ENCODE data around the gene CMPK1. TPM values are rescaled to one million over a fixed set of nuclear protein-coding genes. Genes with fewer than 3 reads are reported as not detected.
A peak's percentile ranks its signal among the peaks of the same experiment; 100 is the strongest.

CMPK1 gene
- total RNA-seq, 1 donor: 120 TPM

DNA sequence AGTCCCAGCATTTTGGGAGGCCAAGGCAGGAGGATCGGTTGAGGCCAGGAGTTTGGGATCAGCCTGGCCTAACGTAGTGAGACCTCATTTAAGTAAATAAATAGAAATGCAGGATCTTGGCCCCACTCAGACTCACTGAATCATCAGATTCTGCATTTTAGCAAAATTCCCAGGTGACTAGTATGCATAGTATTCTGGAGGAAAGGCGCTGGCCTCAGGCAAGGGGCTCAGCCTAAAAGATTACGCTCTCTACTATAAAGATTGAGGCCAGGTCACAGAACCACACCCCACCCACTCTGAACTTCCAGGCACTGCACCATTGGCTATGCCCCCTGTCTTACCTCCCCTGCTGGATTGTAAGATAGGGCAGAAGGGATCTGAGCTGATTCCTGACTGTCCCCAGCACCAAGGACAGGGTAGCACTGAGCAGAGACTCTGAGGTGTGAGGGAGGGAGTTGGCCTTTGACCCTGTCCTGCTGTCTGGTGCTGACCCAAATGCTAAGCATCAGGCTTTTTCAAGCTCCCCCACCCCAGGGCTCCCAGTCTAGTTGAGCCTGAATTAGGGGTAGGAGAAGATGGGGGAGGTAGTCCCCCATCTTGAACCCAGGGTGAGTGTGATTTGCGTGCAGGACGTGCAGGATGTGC lies 85.2 kb downstream of the CMPK1 start:
- TF ChIP-seq, protein P1, sequence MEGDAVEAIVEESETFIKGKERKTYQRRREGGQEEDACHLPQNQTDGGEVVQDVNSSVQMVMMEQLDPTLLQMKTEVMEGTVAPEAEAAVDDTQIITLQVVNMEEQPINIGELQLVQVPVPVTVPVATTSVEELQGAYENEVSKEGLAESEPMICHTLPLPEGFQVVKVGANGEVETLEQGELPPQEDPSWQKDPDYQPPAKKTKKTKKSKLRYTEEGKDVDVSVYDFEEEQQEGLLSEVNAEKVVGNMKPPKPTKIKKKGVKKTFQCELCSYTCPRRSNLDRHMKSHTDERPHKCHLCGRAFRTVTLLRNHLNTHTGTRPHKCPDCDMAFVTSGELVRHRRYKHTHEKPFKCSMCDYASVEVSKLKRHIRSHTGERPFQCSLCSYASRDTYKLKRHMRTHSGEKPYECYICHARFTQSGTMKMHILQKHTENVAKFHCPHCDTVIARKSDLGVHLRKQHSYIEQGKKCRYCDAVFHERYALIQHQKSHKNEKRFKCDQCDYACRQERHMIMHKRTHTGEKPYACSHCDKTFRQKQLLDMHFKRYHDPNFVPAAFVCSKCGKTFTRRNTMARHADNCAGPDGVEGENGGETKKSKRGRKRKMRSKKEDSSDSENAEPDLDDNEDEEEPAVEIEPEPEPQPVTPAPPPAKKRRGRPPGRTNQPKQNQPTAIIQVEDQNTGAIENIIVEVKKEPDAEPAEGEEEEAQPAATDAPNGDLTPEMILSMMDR (IDR thresholded peaks at IDR 0.05; ENCODE audit: insufficient read depth, low read depth, low read length): no peak
- DNase-seq (ENCODE audit: low read depth): no peak
- H3K4me3 ChIP-seq (ENCODE audit: low read depth, low read length): no peak overlapping the region

DNA sequence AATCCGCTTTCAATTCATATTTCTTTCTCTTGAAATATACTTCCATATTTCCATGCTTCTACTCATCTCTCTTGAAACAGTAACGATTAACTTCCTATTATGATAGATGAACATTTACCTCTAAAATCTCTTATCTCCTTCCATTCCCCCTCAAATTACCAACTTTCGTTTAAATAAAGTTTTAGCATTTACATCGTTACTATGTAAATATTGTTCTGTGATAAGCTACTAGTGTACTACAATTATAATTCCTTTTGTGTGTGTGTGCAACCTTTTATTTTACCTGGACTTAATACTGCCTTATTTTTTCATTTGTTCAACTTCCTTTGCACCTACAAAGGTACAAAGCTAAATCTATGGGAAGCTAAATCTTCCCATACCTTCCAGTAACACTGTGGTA lies 87.0 kb downstream of the CMPK1 start:
- TF ChIP-seq, protein P1 (IDR thresholded peaks at IDR 0.05; ENCODE audit: insufficient read depth, low read depth, low read length): no peak
- H3K4me3 ChIP-seq (ENCODE audit: low read depth, low read length): no peak overlapping the region
- no peak for DNase-seq (ENCODE audit: low read depth)

- DNase-seq (ENCODE audit: low read depth): no peak
- no peak overlapping the region for H3K4me3 ChIP-seq (ENCODE audit: low read depth, low read length)
- TF ChIP-seq, protein P1 (IDR thresholded peaks at IDR 0.05; ENCODE audit: insufficient read depth, low read depth, low read length): no peak
Measured at GRCh38 chr1:47423872-47424271, 90.3 kb downstream of the CMPK1 start.

DNA sequence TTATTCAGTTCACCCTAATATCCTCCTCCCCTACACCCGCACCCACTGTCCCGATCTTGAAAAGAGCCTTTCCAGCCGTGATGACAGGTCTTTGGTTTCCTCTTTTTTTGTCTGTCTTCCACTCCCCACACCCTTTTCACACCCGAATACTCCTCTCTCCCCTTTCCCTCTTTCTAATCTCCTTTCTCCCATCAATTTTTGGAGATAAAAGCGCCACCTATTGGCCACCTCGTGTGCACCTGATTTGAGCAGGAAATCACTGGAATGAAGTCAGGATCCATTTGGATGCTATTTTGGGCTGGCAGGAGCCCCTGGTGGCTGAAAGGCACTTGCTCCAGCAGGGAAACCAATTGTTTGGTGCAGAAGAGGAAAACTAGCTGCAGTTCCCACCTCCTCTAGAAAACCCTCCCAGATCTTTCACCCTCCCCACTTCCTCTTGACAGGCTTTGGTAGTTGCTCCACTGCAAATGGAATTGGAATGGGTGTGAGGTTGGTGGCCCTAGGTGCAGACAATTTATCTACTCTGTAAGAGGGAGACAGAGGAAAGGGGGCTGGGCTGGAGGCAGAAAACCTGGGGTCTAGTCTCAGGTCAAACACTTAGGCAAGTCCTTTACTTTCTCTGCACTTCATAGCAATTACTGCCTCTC lies 90.9 kb downstream of the CMPK1 start:
- TF ChIP-seq, protein P1 (IDR thresholded peaks at IDR 0.05; ENCODE audit: insufficient read depth, low read depth, low read length): peak; percentile 75
- H3K4me3 ChIP-seq (ENCODE audit: low read depth, low read length): no peak overlapping the region
- DNase-seq (ENCODE audit: low read depth): peak; percentile 56

Other genes with a start within 250 kb of the CMPK1 start
- not detected in 2 replicates for gene CYP4A22, start 196.3 kb upstream of the CMPK1 start, total RNA-seq
- gene PDZK1IP1, start 143.8 kb upstream of the CMPK1 start, total RNA-seq: 0.43 TPM in 1 of 2 replicates, not detected in the other
- gene TAL1, start 101.6 kb upstream of the CMPK1 start, total RNA-seq: 0.32 TPM in 1 of 2 replicates, not detected in the other
- 13.2 and 21.2 TPM in 2 replicates for gene STIL, start 19.6 kb upstream of the CMPK1 start, total RNA-seq
- not detected in 2 replicates for gene FOXE3, start 82.5 kb downstream of the CMPK1 start, total RNA-seq
- under 0.01 and 0.32 TPM in 2 replicates for gene FOXD2, start 104.3 kb downstream of the CMPK1 start, total RNA-seq